Measurements from ENCODE around the gene AVPR1A. TPM values are rescaled to one million over a fixed set of nuclear protein-coding genes. Genes with fewer than 3 reads are reported as not detected.
"Not testable (repeated sequence)": the region's sequence is repeated elsewhere in the genome, so short reads cannot be mapped to it uniquely, and the experiment has no call there.

Gene AVPR1A
- total RNA-seq, result 10 to 100 TPM; 24.4 to 59.0 (median 41.0) TPM

GRCh38 chr12:63150713-63151622 lies at the start of gene AVPR1A:
Gene AVPR1A, minus strand, starts transcription at chr12:63151201. Its CDS starts 365 bp downstream, at chr12:63150836.
- DNase-seq (ENCODE audit: low spot score) (no peak), ATAC-seq (ENCODE audit: low FRiP score) (peak; percentile 63)
- TF ChIP-seq CTCF (IDR thresholded peaks at IDR 0.05), result no peak

- no peak for TF ChIP-seq CTCF (IDR thresholded peaks at IDR 0.05)
- ATAC-seq (ENCODE audit: low FRiP score) (no peak), DNase-seq (ENCODE audit: low spot score) (no peak)
These were observed 45.2 kb upstream of the AVPR1A start for GRCh38 chr12:63196168-63196567.

GRCh38 chr12:63179224-63179623 lies 28.2 kb upstream of the AVPR1A start:
- no peak for TF ChIP-seq CTCF (IDR thresholded peaks at IDR 0.05)
- no peak for ATAC-seq (ENCODE audit: low FRiP score)
- no peak for DNase-seq (ENCODE audit: low spot score)

- DNase-seq (ENCODE audit: low spot score) (no peak), ATAC-seq (ENCODE audit: low FRiP score) (no peak)
- TF ChIP-seq CTCF (IDR thresholded peaks at IDR 0.05), result no peak
These were observed 19.3 kb upstream of the AVPR1A start for GRCh38 chr12:63170321-63170720.

- not testable (repeated sequence) for ATAC-seq (ENCODE audit: low FRiP score); DNase-seq (ENCODE audit: low spot score)
These were observed 16.7 kb upstream of the AVPR1A start for GRCh38 chr12:63167741-63168140.

GRCh38 chr12:63164911-63165310 lies 13.9 kb upstream of the AVPR1A start:
- no peak for TF ChIP-seq CTCF (IDR thresholded peaks at IDR 0.05)
- no peak for ATAC-seq (ENCODE audit: low FRiP score)
- no peak for DNase-seq (ENCODE audit: low spot score)

GRCh38 chr12:63163541-63163940 lies 12.5 kb upstream of the AVPR1A start:
- no peak for TF ChIP-seq CTCF (IDR thresholded peaks at IDR 0.05)
- DNase-seq (ENCODE audit: low spot score), result no peak
- no peak for ATAC-seq (ENCODE audit: low FRiP score)

Data from omental fat pad (tissue), 4 donors.